SK-N-MC (cell line): ENCODE measurements around the gene PTGDR2.

Experiments used
- EZH2 ChIP-seq: fragments of 200-600 bp; sonication (generic); IDR thresholded peaks from one replicate; pipeline ENCODE4 v1.6.1; 2017; ENCODE audit warnings: antibody characterized with exemption
- FOXP2 ChIP-seq: optimal IDR thresholded peaks from 2 replicates; pipeline ENCODE3; 2011; ENCODE audit warnings: mild to moderate bottlenecking, moderate library complexity; ENCODE audit not compliant: insufficient read depth; ENCODE audit errors: extremely low read length, control extremely low read depth
- POLR2AphosphoS5 ChIP-seq: IDR thresholded peaks from 2 replicates; pipeline ENCODE4 v1.6.1; 2012; ENCODE audit warnings: mild to moderate bottlenecking, low read depth, low read length, borderline replicate concordance

- no peak for TF ChIP-seq POLR2AphosphoS5
- no peak for TF ChIP-seq EZH2
- no peak for TF ChIP-seq FOXP2
Observed at GRCh38 chr11:60858731-60859464, 3.1 kb upstream of the PTGDR2 start.
